ENCODE measurements around the gene SDCBP2. TPM values are rescaled to one million over a fixed set of nuclear protein-coding genes. Genes with fewer than 3 reads are reported as not detected.

The SDCBP2 gene
- total RNA-seq, 4 donors from 2014 or later = 1.3 to 2.9 (median 2.1) TPM

DNA sequence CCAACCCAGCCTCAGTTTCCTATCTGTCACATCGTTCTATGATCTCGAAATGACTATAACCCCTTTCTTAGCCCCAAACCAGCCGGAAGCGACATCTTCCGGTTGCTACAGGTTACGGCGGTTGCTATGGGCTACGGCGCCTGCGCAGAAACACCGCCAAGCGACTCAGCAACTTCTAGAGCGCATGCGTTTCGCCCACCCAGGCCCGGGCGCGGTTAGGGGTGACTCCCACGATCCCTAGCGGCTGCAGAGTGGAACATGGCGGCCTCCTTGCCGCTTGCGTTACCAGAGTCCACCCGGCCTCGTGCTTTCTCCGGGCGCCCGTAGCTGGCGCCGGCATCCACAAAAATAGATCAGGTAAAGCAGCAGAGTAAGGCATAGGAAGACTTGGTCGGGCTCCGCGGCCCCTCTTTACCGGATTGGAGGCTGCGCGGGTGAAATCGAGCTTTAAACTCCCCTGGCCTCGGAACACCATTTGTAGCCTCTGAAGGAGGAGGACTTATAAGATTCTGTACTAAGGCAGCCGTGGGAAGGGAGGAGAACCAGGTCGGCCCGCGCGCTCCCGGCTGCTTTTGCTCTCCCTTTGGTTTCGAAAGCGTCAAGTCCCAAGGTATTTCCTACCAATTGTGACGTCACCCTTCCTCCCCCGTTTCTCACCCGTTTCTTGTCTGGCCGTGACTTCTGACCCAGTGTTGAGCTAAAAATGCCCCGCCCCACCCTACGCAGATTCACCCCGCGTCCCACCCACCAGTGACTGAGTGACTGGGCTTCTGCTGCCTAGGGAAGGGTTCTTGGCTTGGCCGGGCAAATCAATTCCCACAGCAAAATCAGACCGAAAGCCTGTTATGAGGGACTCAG lies 3.5 kb downstream of the SDCBP2 start:
- peak overlapping the region; percentile 93 to 99 (median 97) for H3K27ac ChIP-seq
- peaks cover 53 to 69% of the 10 kb centered on the region in 2 donors for H3K4me1 ChIP-seq
- intact Hi-C loops (cut with DNase I; ENCODE audit: low total_unique reads) = loop anchor here (1.0 to 2.0 kb wide), 2 partner anchors 68 to 141 kb away; partner anchors contain the start of genes FKBP1A and NSFL1C
- H3K4me3 ChIP-seq = peak overlapping the region; percentile 63 to 94 (median 81)
- in situ Hi-C loops (cut with MboI; ENCODE audit: low sequenced_read_pairs in 4 of 4) = loop anchor here in 1 of 4 donors (5.0 kb wide), 1 partner anchor 72 kb away; no protein-coding TSS in a partner anchor
- H3K27me3 ChIP-seq = no peaks in the 10 kb centered on the region
- TF ChIP-seq CTCF (IDR thresholded peaks at IDR 0.05 in 4 of 5, conservative IDR thresholded peaks at IDR 0.05 in 1 of 5) (peak in 3 of 5 experiments; percentile 21 to 45 (median 44)), POLR2A (IDR thresholded peaks at IDR 0.05) (peak; percentile 92 to 94)
- H3K36me3 ChIP-seq = no peaks in the 10 kb centered on the region
- peak; percentile 79 for ATAC-seq
- H3K9me3 ChIP-seq = no peaks in the 10 kb centered on the region
- DNase-seq = peak; percentile 96 to 97

GRCh38 chr20:1324598-1325172 lies 4.3 kb downstream of the SDCBP2 start:
- no peaks in the 10 kb centered on the region for H3K9me3 ChIP-seq
- peak overlapping the region; percentile 93 to 99 (median 97) for H3K27ac ChIP-seq
- no peaks in the 10 kb centered on the region for H3K36me3 ChIP-seq
- in situ Hi-C loops (cut with MboI; ENCODE audit: low sequenced_read_pairs in 4 of 4) (loop anchor here in 1 of 4 donors (5.0 kb wide), 1 partner anchor 73 kb away; no protein-coding TSS in a partner anchor), intact Hi-C loops (cut with DNase I; ENCODE audit: low total_unique reads) (loop anchor here (1.0 to 2.0 kb wide), 2 partner anchors 69 to 142 kb away; partner anchors contain the start of genes FKBP1A and NSFL1C)
- no peaks in the 10 kb centered on the region for H3K27me3 ChIP-seq
- peak overlapping the region; percentile 63 to 94 (median 81) for H3K4me3 ChIP-seq
- ATAC-seq (peak; percentile 41 to 46), DNase-seq (no peak)
- H3K4me1 ChIP-seq = peaks cover 47 to 62% of the 10 kb centered on the region in 2 donors
- no peak for TF ChIP-seq CTCF (IDR thresholded peaks at IDR 0.05 in 4 of 5, conservative IDR thresholded peaks at IDR 0.05 in 1 of 5)
- no peak for TF ChIP-seq POLR2A (IDR thresholded peaks at IDR 0.05)

DNA sequence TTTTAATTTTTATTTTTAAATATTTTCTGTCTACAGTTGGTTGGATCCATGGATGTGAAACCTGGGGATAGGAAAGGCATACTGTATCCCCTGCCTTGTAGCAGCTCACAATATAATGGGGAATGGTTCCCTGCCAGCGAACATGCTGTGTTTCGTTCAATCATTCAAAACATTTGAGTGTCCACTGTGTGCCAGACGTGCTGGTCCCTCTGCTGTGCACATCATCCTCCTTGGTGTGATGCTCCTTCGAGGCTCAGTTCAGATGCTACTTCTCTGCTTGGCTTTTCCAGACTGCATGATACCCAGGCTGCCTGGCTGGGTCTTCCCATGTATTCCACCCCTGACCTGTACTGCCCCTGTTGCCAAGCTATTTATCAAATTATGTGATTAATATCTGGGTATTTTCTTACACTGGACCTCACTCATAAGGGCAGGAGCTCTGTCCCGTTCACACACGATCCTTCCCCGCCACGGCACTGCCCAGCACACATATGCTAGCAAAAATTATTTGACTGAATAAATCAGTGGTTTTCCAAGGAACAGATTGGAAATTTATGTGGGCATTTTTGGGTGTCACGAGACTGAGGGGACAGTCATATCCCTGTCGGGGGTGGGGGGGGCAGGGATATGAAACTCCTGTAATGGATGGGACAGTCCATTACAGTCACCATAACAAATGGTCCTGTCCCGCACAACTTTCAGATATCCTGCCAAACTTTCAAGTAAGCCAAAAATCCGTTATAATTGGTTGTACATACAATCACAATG lies 4.9 kb downstream of the SDCBP2 start:
- TF ChIP-seq CTCF (IDR thresholded peaks at IDR 0.05 in 4 of 5, conservative IDR thresholded peaks at IDR 0.05 in 1 of 5) (no peak), POLR2A (IDR thresholded peaks at IDR 0.05) (no peak)
- Histone ChIP-seq H3K4me1 (peaks cover 40 to 55% of the 10 kb centered on the region in 2 donors), H3K36me3 (no peaks in the 10 kb centered on the region), H3K4me3 (peak overlapping the region in 1 of 4 donors; percentile 88), H3K27me3 (no peaks in the 10 kb centered on the region), H3K9me3 (no peaks in the 10 kb centered on the region), H3K27ac (peak overlapping the region; percentile 93 to 99 (median 97))
- in situ Hi-C loops (cut with MboI; ENCODE audit: low sequenced_read_pairs in 4 of 4) = no loop called here
- no peak for DNase-seq
- ATAC-seq = no peak
- intact Hi-C loops (cut with DNase I; ENCODE audit: low total_unique reads) = loop anchor here (2.0 kb wide), 1 partner anchor 143 kb away; the partner anchor contains the start of gene NSFL1C

- peaks cover 33 to 50% of the 10 kb centered on the region in 2 donors for H3K4me1 ChIP-seq
Measured at GRCh38 chr20:1323256-1323655, 5.7 kb downstream of the SDCBP2 start.

More at GRCh38 chr20:1323256-1323655, 5.7 kb downstream of the SDCBP2 start:
- Histone ChIP-seq H3K9me3 (no peaks in the 10 kb centered on the region), H3K4me3 (no peak overlapping the region), H3K27me3 (no peaks in the 10 kb centered on the region), H3K27ac (peak overlapping the region; percentile 93 to 99 (median 97)), H3K36me3 (no peaks in the 10 kb centered on the region)
- in situ Hi-C loops (cut with MboI; ENCODE audit: low sequenced_read_pairs in 4 of 4) = no loop called here
- intact Hi-C loops (cut with DNase I; ENCODE audit: low total_unique reads) = no loop called here
- DNase-seq = no peak
- ATAC-seq = no peak
- TF ChIP-seq POLR2A (IDR thresholded peaks at IDR 0.05) (no peak), CTCF (IDR thresholded peaks at IDR 0.05 in 4 of 5, conservative IDR thresholded peaks at IDR 0.05 in 1 of 5) (no peak)
